ENCODE measurements around the gene AMDHD1.

AMDHD1 gene

DNA sequence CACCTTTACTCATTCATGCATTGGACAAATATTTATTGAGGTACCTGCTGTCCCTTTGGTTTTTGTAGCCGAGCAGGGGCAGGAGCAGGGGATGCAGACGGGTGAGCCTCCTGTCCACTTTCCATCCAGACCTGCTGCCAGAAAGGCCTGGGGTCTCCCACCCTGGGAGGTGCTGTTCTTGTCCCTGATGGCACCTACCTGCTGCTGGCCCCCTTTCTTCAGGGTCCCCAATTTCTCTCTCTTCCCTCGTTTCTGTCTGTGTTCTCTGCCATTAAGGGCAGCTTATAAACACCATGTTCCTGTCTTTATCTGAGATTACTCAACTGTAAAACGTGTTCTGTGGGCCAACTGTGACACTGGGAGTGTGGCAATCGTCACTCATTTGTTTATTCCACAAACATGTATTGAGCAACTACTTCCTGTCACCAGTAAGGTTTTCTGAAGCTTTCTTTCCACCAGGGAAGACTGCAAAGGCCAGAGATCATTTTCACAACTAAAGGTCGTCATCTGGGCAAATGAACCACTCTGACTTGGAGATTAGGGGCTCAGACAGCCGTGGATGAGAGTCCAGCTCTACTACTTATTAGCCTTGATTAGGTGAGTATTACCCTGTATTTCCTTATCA is 53.0 kb downstream of the AMDHD1 start, which contains the start of gene HAL:
Gene HAL, minus strand, starts transcription at position 311 of the 625 bp plus-strand sequence. CDS start 434 bp downstream, outside the sequence.
- DNase-seq, result no peak

GRCh38 chr12:95997276-95997675 is 54.1 kb downstream of the AMDHD1 start:
- DNase-seq, result no peak

- no peak for DNase-seq
These were observed 54.9 kb downstream of the AMDHD1 start for GRCh38 chr12:95997911-95998510.

DNA sequence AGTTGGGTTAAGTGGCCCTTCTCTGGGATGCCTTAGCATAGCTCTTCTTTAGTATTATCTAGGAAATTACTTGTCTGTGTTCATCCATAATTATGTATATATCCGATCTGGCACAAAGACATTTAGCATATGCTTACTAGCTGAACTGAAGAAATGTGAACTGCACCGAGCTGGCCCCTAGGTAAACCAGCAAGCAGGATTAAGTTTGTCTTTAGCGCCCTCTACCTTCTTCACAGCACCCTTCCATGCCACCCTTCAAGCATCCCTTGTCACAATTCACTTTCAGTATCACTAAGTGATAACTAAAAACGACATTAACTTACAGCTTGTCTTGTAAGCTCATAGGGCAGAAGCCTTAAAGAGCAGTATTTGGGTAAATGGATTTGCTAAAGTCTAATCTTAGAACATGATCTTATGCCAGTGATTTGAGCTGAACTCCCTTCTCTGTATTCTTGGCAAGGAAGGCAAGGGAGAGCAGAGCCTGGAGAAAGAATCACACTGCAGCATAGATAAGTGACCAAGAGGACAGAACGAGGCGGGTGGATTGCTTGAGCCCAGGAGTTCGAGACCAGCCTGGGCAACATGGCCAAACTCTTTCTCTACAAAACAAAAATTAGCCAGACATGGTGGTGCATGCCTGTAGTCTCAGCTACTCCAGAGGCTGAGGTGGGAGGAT is 55.6 kb downstream of the AMDHD1 start:
- DNase-seq, result peak; percentile 57

- no peak for DNase-seq
These were observed 56.4 kb downstream of the AMDHD1 start for GRCh38 chr12:95999484-95999883.

DNA sequence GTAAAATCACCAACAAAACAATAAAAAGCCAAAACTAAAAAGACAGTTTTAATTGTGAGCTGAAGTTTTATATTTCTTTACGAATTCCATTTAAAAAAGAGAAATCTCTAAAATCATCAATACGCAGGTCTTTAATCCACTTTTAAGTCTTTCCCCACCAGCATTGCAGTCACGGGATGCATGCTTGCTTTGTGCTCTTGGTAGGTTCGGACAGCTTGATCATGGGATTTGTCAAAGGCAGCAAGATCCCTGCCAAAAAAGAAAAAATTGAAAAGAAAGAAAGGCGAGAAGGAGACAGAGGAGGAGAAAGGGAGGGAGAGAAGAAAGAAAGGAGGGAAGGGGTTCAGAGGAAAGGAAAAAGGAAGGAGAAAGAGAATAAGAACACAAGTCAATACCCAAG is 57.7 kb downstream of the AMDHD1 start:
- DNase-seq, result no peak

DNA sequence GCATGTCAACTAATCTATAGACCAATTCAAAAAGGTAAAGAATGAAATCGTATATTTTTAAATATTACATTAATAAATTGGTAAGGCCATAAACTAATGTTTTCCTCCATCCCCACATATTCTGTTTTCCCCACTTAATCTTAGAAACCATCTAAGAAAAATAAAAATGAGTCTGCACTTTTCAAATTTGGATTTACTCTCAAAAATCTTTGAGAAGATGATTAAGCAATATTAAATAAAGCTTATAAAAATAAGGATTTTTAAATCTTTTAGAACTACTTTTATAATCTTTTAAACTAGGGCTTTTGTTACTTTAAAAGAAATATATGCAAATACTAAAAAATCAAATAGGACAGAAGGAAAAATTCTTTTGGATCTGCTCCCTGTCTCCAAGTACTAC is 63.6 kb downstream of the AMDHD1 start:
- no peak for DNase-seq

DNA sequence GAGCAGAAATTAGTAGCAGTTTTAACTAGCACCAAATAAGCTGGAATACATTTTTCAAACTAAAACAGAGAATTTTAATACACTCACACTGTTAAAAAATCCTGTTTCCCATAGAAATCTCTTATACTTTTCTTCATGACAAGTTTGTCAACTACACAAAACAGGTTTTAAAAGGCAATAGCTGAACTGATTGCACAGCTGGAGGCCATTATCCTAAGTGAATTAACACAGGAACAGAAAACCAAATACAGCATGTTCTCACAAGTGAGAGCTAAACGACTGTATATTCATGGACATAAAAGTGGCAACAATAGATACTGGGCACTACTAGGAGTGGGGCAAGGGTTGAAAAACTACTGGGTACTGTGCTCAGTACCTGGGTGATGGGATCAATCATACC is 64.6 kb downstream of the AMDHD1 start:
- DNase-seq, result no peak

DNA sequence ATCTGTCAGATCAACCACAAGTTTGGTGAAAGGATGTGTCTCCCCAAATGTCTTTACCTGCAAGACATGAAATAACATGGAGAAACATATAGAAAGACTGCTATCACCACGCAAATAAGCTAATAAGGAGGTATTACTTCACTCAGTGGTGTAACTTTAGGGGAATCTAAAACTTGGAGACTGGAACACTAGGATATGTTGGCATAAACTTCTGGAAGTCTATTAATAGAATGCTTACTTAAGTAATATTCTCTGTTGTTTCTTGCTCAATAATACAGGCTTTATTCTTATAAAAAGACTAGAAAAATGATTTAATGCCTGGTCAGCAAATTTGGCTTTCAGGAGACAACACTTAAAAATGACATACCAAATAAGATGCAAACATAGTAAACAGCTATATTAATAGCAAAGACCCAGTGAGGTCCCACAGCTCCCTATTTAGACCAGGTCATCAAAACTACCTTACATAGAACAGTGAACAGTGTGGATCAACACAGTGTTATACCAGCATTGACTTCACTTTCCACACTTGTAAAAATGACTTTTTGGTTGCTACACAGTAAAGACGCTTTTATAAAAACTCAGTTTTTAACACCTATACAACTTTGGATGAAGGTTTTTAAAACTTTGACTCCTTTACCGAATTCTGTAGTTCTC is 71.9 kb downstream of the AMDHD1 start:
- no peak for DNase-seq

- peak; percentile 16 for DNase-seq
These were observed 72.5 kb downstream of the AMDHD1 start for GRCh38 chr12:96015672-96016071.
